Activated CD4-positive, CD25-positive, alpha-beta regulatory T cell treated with anti-CD3 and anti-CD28 coated beads, Interleukin-2, amount 50 U/mL, for 72 hours (primary cell): Measurements from ENCODE around the gene HCN1.

Source experiments
- DNase-seq: peaks from one replicate; pipeline ENCODE4 v3.0.0; 2021

Gene HCN1

DNA sequence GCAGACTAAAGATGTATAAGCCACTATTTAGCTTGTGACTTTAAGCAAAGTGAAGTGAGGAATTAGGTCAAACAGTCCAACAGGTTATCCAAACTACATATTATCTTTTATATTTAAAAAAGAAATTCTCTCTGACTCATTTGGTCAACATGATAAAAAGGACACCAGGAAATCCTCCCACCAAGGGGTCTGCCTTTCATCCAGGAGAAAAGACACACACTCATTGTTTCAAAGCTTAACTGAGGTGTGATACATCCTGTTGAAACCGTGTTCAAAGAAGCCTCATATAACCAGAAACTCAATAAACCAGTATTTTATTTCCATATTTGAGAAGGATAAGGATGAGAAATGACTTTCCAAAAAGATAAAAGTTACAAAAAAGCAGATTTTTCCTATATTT lies 417.1 kb downstream of the HCN1 start:
- no peak for DNase-seq

DNA sequence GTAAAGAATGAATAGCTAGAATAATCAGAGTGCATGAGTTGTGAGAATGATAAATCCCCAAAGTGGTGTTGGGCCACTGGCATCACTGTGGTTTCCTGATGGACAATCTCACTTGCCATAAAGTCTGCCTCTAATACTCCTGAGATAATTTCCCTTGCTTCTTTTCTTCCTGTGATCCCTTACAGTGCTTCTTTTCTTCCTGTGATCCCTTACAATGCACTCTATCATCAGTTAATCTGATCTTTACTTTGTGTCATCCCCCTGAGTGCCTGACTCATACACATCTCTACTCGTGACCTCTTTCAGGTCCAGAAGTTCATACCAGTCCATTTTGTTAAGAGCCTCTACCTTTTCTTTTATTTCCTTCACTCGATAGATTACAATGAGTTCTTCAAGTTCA lies 418.3 kb downstream of the HCN1 start:
- no peak for DNase-seq

DNA sequence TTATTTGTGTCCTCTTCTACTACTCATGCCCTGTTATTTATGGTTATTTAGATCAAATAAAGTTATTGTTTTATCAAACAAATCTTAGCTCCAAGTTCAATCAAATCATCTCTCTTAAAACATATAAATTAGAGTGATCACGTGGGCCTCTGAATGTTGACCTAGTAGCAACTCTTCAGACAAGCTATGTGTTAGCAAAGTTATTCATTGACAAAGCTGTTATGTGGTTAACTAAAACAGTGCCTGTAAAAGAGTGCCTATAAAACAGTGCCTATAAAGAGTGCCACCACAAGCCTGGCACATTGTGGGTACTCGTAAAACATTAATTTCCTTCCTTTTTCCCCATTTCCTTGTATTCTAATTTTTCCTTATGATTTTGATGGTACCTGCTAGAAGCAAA lies 421.9 kb downstream of the HCN1 start:
- no peak for DNase-seq

DNA sequence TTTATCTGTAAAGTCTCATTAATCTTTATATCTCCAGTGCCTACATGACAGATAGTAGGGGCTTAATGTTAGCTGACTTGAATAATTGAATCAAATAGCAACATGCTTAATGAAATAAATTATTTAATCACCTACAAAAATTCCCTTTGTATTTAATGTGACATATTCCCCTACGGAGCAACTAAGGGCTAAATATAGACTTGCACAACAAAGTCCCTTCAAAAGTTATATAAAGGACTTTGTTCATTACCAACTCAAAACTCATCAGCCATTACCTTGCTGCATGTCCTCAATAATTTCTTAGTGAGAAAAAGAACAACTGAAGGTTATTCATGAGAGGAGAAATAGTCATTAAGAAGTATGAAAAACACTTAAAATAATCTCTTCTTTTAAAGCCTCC lies 424.6 kb downstream of the HCN1 start:
- no peak for DNase-seq

DNA sequence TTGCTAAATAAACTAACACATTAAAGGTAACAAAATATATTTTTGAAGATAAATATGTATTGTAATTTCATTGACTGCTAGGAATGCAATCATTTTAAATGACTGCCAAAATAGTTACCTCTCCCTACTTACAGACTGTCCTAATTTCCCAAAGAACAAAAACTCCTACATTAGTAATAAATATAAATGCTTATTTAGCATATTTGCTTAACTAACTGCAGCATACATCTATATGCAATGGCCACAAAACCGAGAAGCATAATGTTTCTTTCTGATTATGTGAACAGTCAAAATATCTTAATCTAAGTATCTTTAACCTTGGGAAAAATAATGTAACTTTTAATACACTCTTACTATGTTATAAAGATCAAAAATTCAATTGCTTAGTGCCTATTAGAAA lies 431.7 kb downstream of the HCN1 start:
- DNase-seq = no peak

DNA sequence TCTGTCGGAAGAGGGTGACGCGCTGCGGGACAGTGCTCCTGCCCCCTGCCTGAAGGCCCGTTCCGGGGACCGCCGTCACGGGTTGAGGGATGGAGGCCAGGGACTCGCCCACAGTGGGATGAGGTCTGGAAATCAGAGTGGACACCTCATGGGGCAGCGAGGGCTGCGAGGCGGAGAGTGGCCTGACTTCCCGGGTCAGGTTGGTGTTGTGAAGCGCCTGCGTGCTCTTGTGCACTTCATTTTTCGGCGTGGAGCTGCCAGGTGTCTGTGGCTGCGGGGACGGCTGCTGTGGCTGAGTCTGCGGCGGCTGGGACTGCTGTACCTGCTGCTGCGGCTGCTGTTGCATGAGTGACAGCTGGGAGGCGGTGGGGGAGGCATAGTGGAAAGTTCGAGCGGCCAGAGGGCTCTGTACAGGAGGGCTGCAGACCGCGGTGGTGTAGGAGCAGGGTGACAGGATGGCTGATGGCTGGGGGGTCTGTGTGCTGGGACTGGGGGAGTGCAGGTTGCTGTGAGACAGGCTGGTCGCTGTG lies 434.1 kb downstream of the HCN1 start:
- DNase-seq = no peak

DNA sequence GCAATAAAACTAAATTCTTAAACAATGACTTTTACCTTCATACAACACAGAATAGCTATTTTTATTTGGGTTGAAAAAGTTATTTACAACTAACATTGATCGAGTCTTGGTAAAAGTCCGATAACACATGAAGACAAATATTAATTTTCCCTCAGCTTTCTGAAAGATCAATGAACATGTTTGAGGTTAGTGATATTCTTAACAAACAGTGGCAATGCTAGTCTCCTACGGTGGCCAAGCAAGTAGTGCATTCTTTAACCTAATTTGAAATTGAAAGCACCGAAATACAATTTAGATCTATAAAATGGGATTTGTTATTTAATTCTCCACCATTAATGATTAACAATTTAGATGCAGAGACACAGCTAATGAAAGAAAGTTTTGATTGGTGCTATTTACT lies 435.1 kb downstream of the HCN1 start:
- DNase-seq = no peak

DNA sequence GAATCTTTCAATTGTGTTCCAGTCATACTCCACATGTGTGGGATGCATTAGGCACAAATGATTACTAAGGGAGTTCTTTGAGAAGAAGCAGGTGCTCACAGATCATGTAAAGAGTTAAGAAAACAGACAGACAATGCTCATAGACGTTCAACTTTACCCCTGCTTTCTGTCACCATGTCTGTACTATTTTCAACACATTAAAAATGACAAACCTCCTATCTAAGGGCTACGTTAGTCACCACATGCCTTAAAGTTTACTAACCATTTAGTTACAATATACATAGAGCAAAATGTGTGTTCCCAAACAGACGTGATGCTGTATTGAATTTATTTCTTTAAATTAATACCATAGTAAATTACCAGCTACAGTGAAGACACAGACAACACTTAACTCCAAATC lies 435.9 kb downstream of the HCN1 start:
- DNase-seq = no peak

DNA sequence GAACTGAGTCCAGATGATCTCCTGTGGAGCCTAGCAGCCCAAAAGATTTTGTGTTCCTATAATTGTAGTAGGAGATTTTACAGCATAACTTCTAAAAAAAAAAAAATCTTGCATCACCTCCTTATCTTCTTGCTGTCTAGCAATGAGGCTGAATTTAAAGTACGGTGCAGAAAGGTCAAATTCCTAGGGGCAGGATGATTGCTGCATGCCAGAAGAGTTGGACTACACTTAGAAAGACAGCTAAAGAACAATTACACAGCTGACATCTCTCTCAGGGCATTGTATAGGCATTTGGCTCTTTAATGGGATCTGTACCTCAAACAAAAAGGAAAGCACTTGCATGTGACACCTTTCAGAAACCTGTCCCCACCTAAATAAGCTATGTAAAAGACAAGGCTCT lies 443.2 kb downstream of the HCN1 start:
- no peak for DNase-seq

DNA sequence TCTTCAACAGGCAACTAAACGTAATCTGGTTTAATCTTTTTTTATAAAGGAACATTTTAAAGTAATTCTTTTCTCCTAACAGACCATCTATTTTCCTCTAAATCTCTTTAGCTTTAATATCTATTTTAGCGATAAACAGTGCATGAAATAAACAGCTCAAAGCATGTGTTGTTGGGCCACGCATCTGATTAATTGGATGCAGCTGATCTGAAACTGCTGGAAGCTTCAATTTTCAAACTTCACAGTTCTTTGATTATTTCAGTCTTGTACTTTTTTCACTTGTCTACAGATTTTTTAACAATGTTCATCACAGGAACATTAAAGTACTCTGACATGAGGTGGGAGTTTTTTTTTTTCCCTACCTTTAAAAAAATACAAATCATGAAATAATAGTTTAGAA lies 443.6 kb downstream of the HCN1 start:
- DNase-seq = no peak

DNA sequence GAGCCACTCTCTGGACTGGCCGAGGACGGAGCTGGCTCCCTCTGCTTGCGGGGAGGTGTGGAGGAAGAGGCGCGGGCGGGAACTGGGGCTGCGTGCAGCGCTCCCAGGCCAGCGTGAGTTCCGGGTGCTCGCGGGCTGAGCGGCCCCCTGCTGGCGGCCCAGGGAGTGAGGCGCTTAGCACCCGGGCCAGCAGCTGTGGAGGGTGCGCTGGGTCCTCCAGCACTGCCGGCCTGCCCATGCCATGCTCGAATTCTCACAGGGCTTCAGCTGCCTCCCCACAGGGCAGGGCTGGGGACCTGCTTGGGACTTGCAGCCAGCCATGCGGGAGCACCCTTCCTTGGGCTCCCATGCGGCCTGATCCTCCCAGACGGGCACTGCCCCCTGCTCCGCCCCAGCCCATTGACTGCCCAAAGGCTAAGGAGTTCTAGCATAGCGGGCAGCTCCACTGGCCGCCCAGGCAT lies 470.6 kb downstream of the HCN1 start:
- DNase-seq = no peak

DNA sequence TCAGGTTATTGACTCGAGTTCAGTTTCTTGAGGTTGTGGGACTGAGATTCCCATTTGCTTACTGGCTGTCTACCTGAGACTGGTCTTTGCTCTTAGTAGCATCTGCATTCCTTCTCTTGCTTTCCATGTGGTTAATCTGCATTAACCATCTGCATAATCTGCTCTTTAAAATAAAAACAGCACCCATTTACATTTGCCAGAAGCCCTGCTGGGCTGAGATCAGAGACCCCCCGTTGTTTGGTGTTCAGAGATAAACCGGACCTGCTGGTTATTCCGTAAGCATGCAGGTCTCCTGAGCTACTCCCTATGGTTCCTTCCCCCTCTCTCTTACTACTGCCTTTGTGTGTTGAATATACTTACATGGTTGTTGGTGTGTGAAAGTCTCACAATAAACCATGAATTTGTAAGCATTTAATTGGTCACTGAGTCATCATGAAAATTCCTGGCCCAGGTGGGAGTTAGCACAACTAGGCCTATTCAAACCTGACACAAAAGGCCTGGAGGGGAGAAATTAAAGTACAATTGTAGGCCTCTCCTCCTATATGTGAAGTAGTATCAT lies 490.7 kb downstream of the HCN1 start:
- no peak for DNase-seq
